K562 (cell line): ENCODE data around the gene ERF. TPM values are rescaled to one million over a fixed set of nuclear protein-coding genes. Genes with fewer than 3 reads are reported as not detected.

Source experiments
- CBFB ChIP-seq: sonication (generic); formaldehyde crosslinking; IDR thresholded peaks from 2 replicates; pipeline ENCODE4 v1.4.0; 2020; ENCODE audit warnings: mild to moderate bottlenecking, missing genetic modification reagents
- FOXA3 ChIP-seq, 2 experiments: fragments of 450-650 bp in 1 of 2; sonication (generic) in 1 of 2; formaldehyde crosslinking; IDR thresholded peaks in 1 of 2; conservative IDR thresholded peaks in 1 of 2; 2 replicates each; pipeline versions ENCODE4 v1.4.0 to v1.8.0; 2020 to 2022; ENCODE audit warnings: mild to moderate bottlenecking in 2 of 2, missing genetic modification reagents in 1 of 2
- HMGN3 ChIP-seq: IDR thresholded peaks from 2 replicates; pipeline ENCODE4 v1.6.1; 2011; ENCODE audit warnings: borderline replicate concordance, low read depth, mild to moderate bottlenecking, mixed read lengths, low read length; ENCODE audit not compliant: insufficient read length; ENCODE audit errors: extremely low read depth
- NFE2L1 ChIP-seq: fragments of 450-650 bp; IDR thresholded peaks from 2 replicates; pipeline ENCODE4 v1.6.1; 2016; ENCODE audit warnings: missing genetic modification characterization, low read depth, mild to moderate bottlenecking, missing compliant biosample characterization, moderate library complexity, borderline replicate concordance
- OTX1 ChIP-seq: fragments of 450-650 bp; formaldehyde crosslinking; IDR thresholded peaks from 2 replicates; pipeline ENCODE4 v1.4.0; 2022; ENCODE audit warnings: mild to moderate bottlenecking
- PML ChIP-seq: IDR thresholded peaks from 2 replicates; pipeline ENCODE4 v1.6.1; 2012; ENCODE audit warnings: low read length, inconsistent platforms
- SRSF7 ChIP-seq: fragments of 200-400 bp; formaldehyde crosslinking; optimal IDR thresholded peaks from 2 replicates; pipeline ENCODE3; 2017; ENCODE audit warnings: mild to moderate bottlenecking, low read depth, low read length
- ZBTB1 ChIP-seq: sonication (generic); formaldehyde crosslinking; IDR thresholded peaks from 2 replicates; pipeline ENCODE4 v1.8.1; 2023; ENCODE audit warnings: missing genetic modification reagents, low read depth, mild to moderate bottlenecking, borderline replicate concordance
- ZNF134 ChIP-seq: fragments of 250-450 bp; sonication (Bioruptor Pico); conservative IDR thresholded peaks from 2 replicates; pipeline ENCODE4 v1.4.0; 2020
- ZNF184 ChIP-seq: sonication (generic); formaldehyde crosslinking; IDR thresholded peaks from 2 replicates; pipeline ENCODE4 v1.5.0; 2020; ENCODE audit warnings: missing genetic modification reagents
- ZNF668 ChIP-seq: fragments of 250-450 bp; sonication (Bioruptor Pico); IDR thresholded peaks from 2 replicates; pipeline ENCODE4 v1.8.0; 2022; ENCODE audit warnings: mild to moderate bottlenecking, inconsistent platforms
- polyA plus RNA-seq, 8 experiments: library from polyadenylated mRNA; depleted of rRNA in 4 of 8; stranded (reverse) in 5 of 8; unstranded in 3 of 8; fragments of >200 nt; fragmentation: Nextera tagmentation in 2 of 8; fragmentation: Illumina TruSeq in 1 of 8; extraction: Ambion mirVana in 2 of 8; extraction: Trizol in 1 of 8; gene quantifications; 2 replicates each; pipeline versions ENCODE4 v1.2.1 to v1.2.3, GENCODE V29; 2011 to 2014; ENCODE audit warnings: inconsistent platforms in 1 of 8, missing spikeins in 1 of 8
- total RNA-seq, 7 experiments: library from RNA; depleted of rRNA in 6 of 7; stranded (reverse); fragments of >200 nt in 6 of 7; fragmentation: Illumina TruSeq in 2 of 7; extraction: Trizol in 2 of 7; gene quantifications; 2 replicates each; pipeline versions ENCODE4 v1.2.1 to v1.2.3, GENCODE V29; 2011 to 2021; ENCODE audit warnings: low replicate concordance in 1 of 7
- TF ChIP-seq, protein P1 (sequence below): fragments of 150-350 bp; conservative IDR thresholded peaks from 2 replicates; pipeline ENCODE4 v1.6.1; 2014; ENCODE audit warnings: low read length
- TF ChIP-seq, protein P2 (sequence below): fragments of 450-650 bp; IDR thresholded peaks from 2 replicates; pipeline ENCODE4 v1.7.1; 2018; ENCODE audit warnings: mild to moderate bottlenecking, low read depth; ENCODE audit not compliant: partially characterized antibody
- TF ChIP-seq, protein P3 (sequence below), 2 experiments: fragments of 450-650 bp; IDR thresholded peaks; 2 replicates each; pipeline ENCODE4 v1.6.1; 2016
- TF ChIP-seq, protein P4 (sequence below): fragments of 250-450 bp; sonication (Bioruptor Pico); IDR thresholded peaks from 2 replicates; pipeline ENCODE4 v1.5.0; 2020; ENCODE audit warnings: mild to moderate bottlenecking, borderline replicate concordance
- TF ChIP-seq, protein P5 (sequence below): sonication (generic); formaldehyde crosslinking; IDR thresholded peaks from 2 replicates; pipeline ENCODE4 v1.8.1; 2023; ENCODE audit warnings: mild to moderate bottlenecking, missing genetic modification reagents

The ERF gene
- total and polyA plus RNA-seq, 9 of the 15 experiments (the other 6 are each of a cell fraction or from before 2014, with no cell fraction given): 0.03 to 75.4 (median 27.0) TPM

DNA sequence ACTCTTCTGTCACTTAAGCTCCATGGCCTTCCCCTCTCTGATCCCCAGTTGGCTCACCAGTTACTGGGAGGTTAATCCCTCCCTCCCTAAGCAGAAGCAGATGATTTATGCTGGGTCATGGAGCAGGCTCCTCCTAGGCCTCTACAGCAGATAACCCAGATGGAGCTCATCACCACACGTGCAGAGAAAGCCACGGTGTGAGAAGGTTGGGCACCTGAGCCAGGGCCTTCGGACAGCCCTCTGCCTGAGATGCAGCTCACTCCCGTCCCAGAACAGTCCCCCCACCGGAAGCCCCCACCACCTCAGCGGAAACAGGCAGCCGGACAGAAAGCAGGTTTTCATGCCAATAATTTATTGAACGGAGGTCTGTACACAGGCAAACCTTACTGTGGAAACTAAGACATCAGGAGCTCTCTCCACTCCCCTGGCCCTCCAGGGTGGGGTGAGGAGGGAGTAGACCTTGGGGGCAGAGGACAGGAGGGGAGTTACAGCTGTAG, 25.0 kb downstream of the ERF start (continued):
- no peak for TF ChIP-seq ZBTB1 (CRISPR knock-in tag)
- no peak for TF ChIP-seq CBFB (CRISPR knock-in tag)
- TF ChIP-seq PML: no peak
- no peak for TF ChIP-seq SRSF7
- TF ChIP-seq, protein P1, sequence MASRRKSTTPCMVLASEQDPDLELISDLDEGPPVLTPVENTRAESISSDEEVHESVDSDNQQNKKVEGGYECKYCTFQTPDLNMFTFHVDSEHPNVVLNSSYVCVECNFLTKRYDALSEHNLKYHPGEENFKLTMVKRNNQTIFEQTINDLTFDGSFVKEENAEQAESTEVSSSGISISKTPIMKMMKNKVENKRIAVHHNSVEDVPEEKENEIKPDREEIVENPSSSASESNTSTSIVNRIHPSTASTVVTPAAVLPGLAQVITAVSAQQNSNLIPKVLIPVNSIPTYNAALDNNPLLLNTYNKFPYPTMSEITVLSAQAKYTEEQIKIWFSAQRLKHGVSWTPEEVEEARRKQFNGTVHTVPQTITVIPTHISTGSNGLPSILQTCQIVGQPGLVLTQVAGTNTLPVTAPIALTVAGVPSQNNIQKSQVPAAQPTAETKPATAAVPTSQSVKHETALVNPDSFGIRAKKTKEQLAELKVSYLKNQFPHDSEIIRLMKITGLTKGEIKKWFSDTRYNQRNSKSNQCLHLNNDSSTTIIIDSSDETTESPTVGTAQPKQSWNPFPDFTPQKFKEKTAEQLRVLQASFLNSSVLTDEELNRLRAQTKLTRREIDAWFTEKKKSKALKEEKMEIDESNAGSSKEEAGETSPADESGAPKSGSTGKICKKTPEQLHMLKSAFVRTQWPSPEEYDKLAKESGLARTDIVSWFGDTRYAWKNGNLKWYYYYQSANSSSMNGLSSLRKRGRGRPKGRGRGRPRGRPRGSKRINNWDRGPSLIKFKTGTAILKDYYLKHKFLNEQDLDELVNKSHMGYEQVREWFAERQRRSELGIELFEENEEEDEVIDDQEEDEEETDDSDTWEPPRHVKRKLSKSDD: no peak
- TF ChIP-seq, protein P2, sequence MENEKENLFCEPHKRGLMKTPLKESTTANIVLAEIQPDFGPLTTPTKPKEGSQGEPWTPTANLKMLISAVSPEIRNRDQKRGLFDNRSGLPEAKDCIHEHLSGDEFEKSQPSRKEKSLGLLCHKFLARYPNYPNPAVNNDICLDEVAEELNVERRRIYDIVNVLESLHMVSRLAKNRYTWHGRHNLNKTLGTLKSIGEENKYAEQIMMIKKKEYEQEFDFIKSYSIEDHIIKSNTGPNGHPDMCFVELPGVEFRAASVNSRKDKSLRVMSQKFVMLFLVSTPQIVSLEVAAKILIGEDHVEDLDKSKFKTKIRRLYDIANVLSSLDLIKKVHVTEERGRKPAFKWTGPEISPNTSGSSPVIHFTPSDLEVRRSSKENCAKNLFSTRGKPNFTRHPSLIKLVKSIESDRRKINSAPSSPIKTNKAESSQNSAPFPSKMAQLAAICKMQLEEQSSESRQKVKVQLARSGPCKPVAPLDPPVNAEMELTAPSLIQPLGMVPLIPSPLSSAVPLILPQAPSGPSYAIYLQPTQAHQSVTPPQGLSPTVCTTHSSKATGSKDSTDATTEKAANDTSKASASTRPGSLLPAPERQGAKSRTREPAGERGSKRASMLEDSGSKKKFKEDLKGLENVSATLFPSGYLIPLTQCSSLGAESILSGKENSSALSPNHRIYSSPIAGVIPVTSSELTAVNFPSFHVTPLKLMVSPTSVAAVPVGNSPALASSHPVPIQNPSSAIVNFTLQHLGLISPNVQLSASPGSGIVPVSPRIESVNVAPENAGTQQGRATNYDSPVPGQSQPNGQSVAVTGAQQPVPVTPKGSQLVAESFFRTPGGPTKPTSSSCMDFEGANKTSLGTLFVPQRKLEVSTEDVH: no peak
- no peak for TF ChIP-seq OTX1 (CRISPR knock-in tag)
- TF ChIP-seq ZNF184: no peak
- peak; percentile 66 for TF ChIP-seq ZNF134 (CRISPR knock-in tag)
- TF ChIP-seq ZNF668 (CRISPR knock-in tag): no peak
- TF ChIP-seq, protein P3, sequence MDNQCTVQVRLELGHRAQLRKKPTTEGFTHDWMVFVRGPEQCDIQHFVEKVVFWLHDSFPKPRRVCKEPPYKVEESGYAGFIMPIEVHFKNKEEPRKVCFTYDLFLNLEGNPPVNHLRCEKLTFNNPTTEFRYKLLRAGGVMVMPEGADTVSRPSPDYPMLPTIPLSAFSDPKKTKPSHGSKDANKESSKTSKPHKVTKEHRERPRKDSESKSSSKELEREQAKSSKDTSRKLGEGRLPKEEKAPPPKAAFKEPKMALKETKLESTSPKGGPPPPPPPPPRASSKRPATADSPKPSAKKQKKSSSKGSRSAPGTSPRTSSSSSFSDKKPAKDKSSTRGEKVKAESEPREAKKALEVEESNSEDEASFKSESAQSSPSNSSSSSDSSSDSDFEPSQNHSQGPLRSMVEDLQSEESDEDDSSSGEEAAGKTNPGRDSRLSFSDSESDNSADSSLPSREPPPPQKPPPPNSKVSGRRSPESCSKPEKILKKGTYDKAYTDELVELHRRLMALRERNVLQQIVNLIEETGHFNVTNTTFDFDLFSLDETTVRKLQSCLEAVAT (IDR thresholded peaks at IDR 0.05): no peak
- no peak for TF ChIP-seq HMGN3
- TF ChIP-seq NFE2L1 (tag): no peak
- TF ChIP-seq, protein P4, sequence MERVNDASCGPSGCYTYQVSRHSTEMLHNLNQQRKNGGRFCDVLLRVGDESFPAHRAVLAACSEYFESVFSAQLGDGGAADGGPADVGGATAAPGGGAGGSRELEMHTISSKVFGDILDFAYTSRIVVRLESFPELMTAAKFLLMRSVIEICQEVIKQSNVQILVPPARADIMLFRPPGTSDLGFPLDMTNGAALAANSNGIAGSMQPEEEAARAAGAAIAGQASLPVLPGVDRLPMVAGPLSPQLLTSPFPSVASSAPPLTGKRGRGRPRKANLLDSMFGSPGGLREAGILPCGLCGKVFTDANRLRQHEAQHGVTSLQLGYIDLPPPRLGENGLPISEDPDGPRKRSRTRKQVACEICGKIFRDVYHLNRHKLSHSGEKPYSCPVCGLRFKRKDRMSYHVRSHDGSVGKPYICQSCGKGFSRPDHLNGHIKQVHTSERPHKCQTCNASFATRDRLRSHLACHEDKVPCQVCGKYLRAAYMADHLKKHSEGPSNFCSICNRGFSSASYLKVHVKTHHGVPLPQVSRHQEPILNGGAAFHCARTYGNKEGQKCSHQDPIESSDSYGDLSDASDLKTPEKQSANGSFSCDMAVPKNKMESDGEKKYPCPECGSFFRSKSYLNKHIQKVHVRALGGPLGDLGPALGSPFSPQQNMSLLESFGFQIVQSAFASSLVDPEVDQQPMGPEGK: no peak
- TF ChIP-seq, protein P5, sequence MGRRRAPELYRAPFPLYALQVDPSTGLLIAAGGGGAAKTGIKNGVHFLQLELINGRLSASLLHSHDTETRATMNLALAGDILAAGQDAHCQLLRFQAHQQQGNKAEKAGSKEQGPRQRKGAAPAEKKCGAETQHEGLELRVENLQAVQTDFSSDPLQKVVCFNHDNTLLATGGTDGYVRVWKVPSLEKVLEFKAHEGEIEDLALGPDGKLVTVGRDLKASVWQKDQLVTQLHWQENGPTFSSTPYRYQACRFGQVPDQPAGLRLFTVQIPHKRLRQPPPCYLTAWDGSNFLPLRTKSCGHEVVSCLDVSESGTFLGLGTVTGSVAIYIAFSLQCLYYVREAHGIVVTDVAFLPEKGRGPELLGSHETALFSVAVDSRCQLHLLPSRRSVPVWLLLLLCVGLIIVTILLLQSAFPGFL: no peak
- TF ChIP-seq FOXA3 (CRISPR knock-in tag; conservative IDR thresholded peaks at IDR 0.05 in 1 of 2, IDR thresholded peaks at IDR 0.05 in 1 of 2): no peak
